GM12878 (cell line): ENCODE results near the gene CD276. TPM values are rescaled to one million over a fixed set of nuclear protein-coding genes. Genes with fewer than 3 reads are reported as not detected.

Experiments
- ATAC-seq: fragments of 200-7000 bp; cut with Tn5 transposase; 3 replicates; pipeline ENCODE4 v1.9.1; 2020; ENCODE audit warnings: mild to moderate bottlenecking, moderate library complexity
- BruUV-seq: library from RNA; stranded (reverse); fragments of 400-500 nt; replicated peaks from 2 replicates; lab custom pipeline; 2021; lab: Mats Ljungman, UMichigan
- CTCF ChIA-PET: fragments of 300-600 bp; sonication (Branson Sonifier 250); formaldehyde crosslinking; extraction: SDS; loops from one replicate; lab custom pipeline; 2021; ENCODE audit warnings: inconsistent platforms; lab: Yijun Ruan, JAX
- POLR2A ChIA-PET: fragments of 350-600 bp; formaldehyde crosslinking; extraction: SDS; loops from one replicate; lab custom pipeline; 2021; ENCODE audit warnings: inconsistent platforms; lab: Charles Lee
- RAD21 ChIA-PET: fragments of 300-600 bp; sonication (Branson Sonifier 250); formaldehyde crosslinking; loops from one replicate; lab custom pipeline; 2023; ENCODE audit warnings: antibody characterized with exemption; ENCODE audit not compliant: unreplicated experiment; lab: Charles Lee
- SMC1A ChIA-PET: fragments of 300-600 bp; sonication (Branson Sonifier 250); formaldehyde crosslinking; loops from one replicate; lab custom pipeline; 2023; ENCODE audit not compliant: unreplicated experiment, uncharacterized antibody; lab: Charles Lee
- DNase-seq: peaks from one replicate; pipeline ENCODE4 v3.0.0-alpha.2; 2011; ENCODE audit warnings: low read depth, low spot score
- FAIRE-seq: peaks from 3 replicates; lab custom pipeline; 2011; peaks lifted over from hg19 to GRCh38; lab: Jason Lieb, UNC
- H2AFZ ChIP-seq: 2 replicates; pipeline ENCODE4 v1.6.0; 2011; ENCODE audit warnings: low read depth, low read length, control low read depth; ENCODE audit not compliant: control insufficient read depth
- H3K27ac ChIP-seq: 2 replicates; pipeline ENCODE4 v1.5.1; 2011; ENCODE audit warnings: control low read depth; ENCODE audit not compliant: control insufficient read depth, insufficient read depth
- H3K27me3 ChIP-seq, 2 experiments: replicated peaks in 1 of 2; 2 replicates each; pipeline versions ENCODE4 v1.6.0 to v1.6.1; 2011; ENCODE audit warnings: low read length in 1 of 2; ENCODE audit not compliant: control insufficient read depth in 2 of 2, insufficient read depth in 2 of 2
- H3K36me3 ChIP-seq, 2 experiments: 2 replicates each; pipeline ENCODE4 v1.5.1; 2011; ENCODE audit warnings: low read length in 1 of 2; ENCODE audit not compliant: control insufficient read depth in 2 of 2, insufficient read depth in 2 of 2
- H3K4me1 ChIP-seq: 2 replicates; pipeline ENCODE4 v1.6.1; 2011; ENCODE audit warnings: mild to moderate bottlenecking, low read length, moderate library complexity, mixed read lengths; ENCODE audit not compliant: control insufficient read depth, insufficient read depth
- H3K4me2 ChIP-seq: 2 replicates; pipeline ENCODE4 v1.6.0; 2011; ENCODE audit warnings: control low read depth; ENCODE audit not compliant: control insufficient read depth, insufficient read depth
- H3K4me3 ChIP-seq: fragments of 200-600 bp; sonication (generic); 2 replicates; pipeline ENCODE4 v1.5.1; 2016
- H3K79me2 ChIP-seq: 2 replicates; pipeline ENCODE4 v1.6.0; 2011; ENCODE audit warnings: low read length; ENCODE audit not compliant: control insufficient read depth, insufficient read depth
- H3K9ac ChIP-seq: 2 replicates; pipeline ENCODE4 v1.8.0; 2011; ENCODE audit warnings: low read length, control low read depth, mixed read lengths; ENCODE audit not compliant: control insufficient read depth, insufficient read depth
- H3K9me3 ChIP-seq: replicated peaks from 3 replicates; pipeline ENCODE4 v1.5.1; 2011; ENCODE audit warnings: mild to moderate bottlenecking, low read length; ENCODE audit not compliant: control insufficient read depth, insufficient read depth
- H4K20me1 ChIP-seq: 2 replicates; pipeline ENCODE4 v1.6.0; 2011; ENCODE audit not compliant: control insufficient read depth, insufficient read depth
- BCL11A ChIP-seq: IDR thresholded peaks from 2 replicates; pipeline ENCODE4 v1.6.1; 2011; ENCODE audit warnings: low read depth, low read length
- BMI1 ChIP-seq: fragments of 450-650 bp; IDR thresholded peaks from 2 replicates; pipeline ENCODE4 v1.6.1; 2016; ENCODE audit warnings: mild to moderate bottlenecking, moderate library complexity, borderline replicate concordance
- HCFC1 ChIP-seq: fragments of 150-350 bp; IDR thresholded peaks from 2 replicates; pipeline ENCODE4 v1.6.1; 2014; ENCODE audit warnings: low read length
- TBL1XR1 ChIP-seq: IDR thresholded peaks from 2 replicates; pipeline ENCODE4 v1.6.1; 2012; ENCODE audit warnings: low read depth, low read length, improper control_type of control experiment
- ZNF592 ChIP-seq: fragments of 450-650 bp; IDR thresholded peaks from 2 replicates; pipeline ENCODE4 v1.6.1; 2017; ENCODE audit warnings: mild to moderate bottlenecking, moderate library complexity
- WGBS: methylation state at CpG from one replicate; pipeline ENCODE4 v1.1.6; 2016; ENCODE audit warnings: low lambda C conversion rate; ENCODE audit not compliant: insufficient replicate concordance, insufficient coverage; ENCODE audit errors: missing lambda C conversion rate; 5-methylcytosine and 5-hydroxymethylcytosine counted together
- in situ Hi-C: fragments of 300-500 bp; cut with MboI; formaldehyde crosslinking; loops from 9 replicates; pipeline ENCODE4 v1.14.3; 2018; ENCODE audit warnings: mixed read lengths
- intact Hi-C: fragments of 100-400 bp; cut with micrococcal nuclease; formaldehyde crosslinking; loops from one replicate; pipeline ENCODE4 v1.14.2; 2022; ENCODE audit not compliant: unreplicated experiment
- polyA plus RNA-seq, 11 experiments: library from polyadenylated mRNA; depleted of rRNA in 4 of 11; unstranded in 6 of 11; stranded (reverse) in 5 of 11; fragments of >200 nt; fragmentation: Nextera tagmentation in 4 of 11; fragmentation: Illumina TruSeq in 1 of 11; extraction: Ambion mirVana in 4 of 11; extraction: Trizol in 1 of 11; gene quantifications; 1 replicate in 1 of 11; 2 replicates in 10 of 11; pipeline versions ENCODE4 v1.2.1 to v1.2.3, GENCODE V29; 2011 to 2016; ENCODE audit warnings: inconsistent platforms in 2 of 11, missing spikeins in 2 of 11, low read depth in 1 of 11
- total RNA-seq, 4 experiments: library from RNA; depleted of rRNA in 3 of 4; stranded (reverse); fragments of >200 nt in 3 of 4; fragmentation: Illumina TruSeq in 1 of 4; extraction: Trizol in 1 of 4; gene quantifications; 2 replicates each; pipeline versions ENCODE4 v1.2.1 to v1.2.3, GENCODE V29; 2013 to 2021

CD276 gene
- total and polyA plus RNA-seq, 10 of the 15 experiments (the other 5 are each of a cell fraction or from before 2014, with no cell fraction given) = 0.11 to 3.0 (median 1.2) TPM

- no peak for TF ChIP-seq ZNF592
These were observed 66.3 kb downstream of the CD276 start (continued) for GRCh38 chr15:73750438-73750837.

- no peak for ATAC-seq
- CTCF ChIA-PET = no interaction called here
- H4K20me1 ChIP-seq = no peaks in the 10 kb centered on the region
- no peak overlapping the region for H3K4me2 ChIP-seq
- H3K36me3 ChIP-seq = no peaks in the 10 kb centered on the region
- H3K4me3 ChIP-seq = no peak overlapping the region
- TF ChIP-seq TBL1XR1 (no peak), HCFC1 (no peak), BMI1 (no peak), BCL11A (no peak)
- DNase-seq = no peak
- in situ Hi-C loops = no loop called here
- intact Hi-C loops = no loop called here
- no peak overlapping the region for H3K27ac ChIP-seq
- BruUV-seq = no TSS peak
- no peaks in the 10 kb centered on the region for H3K4me1 ChIP-seq
- POLR2A ChIA-PET = interaction anchor here (0.5 kb wide), 1 partner anchor 37 kb away, joined by 4 read pairs; no protein-coding TSS in a partner anchor
- RAD21 ChIA-PET = no interaction called here
- H2AFZ ChIP-seq = no peak overlapping the region
- no peaks in the 10 kb centered on the region for H3K9me3 ChIP-seq
- no peak overlapping the region for H3K9ac ChIP-seq
- H3K79me2 ChIP-seq = no peaks in the 10 kb centered on the region
- WGBS = 47% methylated on average over 20 of the region's 20 CpGs
- SMC1A ChIA-PET = no interaction called here
- FAIRE-seq = no peak
- H3K27me3 ChIP-seq = peaks cover 0 to 6% of the 10 kb centered on the region in 2 experiments; a peak in 3 of 4 replicates
These were observed 66.8 kb downstream of the CD276 start for GRCh38 chr15:73750951-73751350.
